GM12878 (cell line): ENCODE measurements around the gene ATF4. TPM values are rescaled to one million over a fixed set of nuclear protein-coding genes. Genes with fewer than 3 reads are reported as not detected.

Experiments used
- ATAC-seq: fragments of 200-7000 bp; cut with Tn5 transposase; 3 replicates; pipeline ENCODE4 v1.9.1; 2020; ENCODE audit warnings: mild to moderate bottlenecking, moderate library complexity
- BruUV-seq: library from RNA; stranded (reverse); fragments of 400-500 nt; replicated peaks from 2 replicates; lab custom pipeline; 2021; lab: Mats Ljungman, UMichigan
- CTCF ChIA-PET: fragments of 300-600 bp; sonication (Branson Sonifier 250); formaldehyde crosslinking; extraction: SDS; loops from one replicate; lab custom pipeline; 2021; ENCODE audit warnings: inconsistent platforms; lab: Yijun Ruan, JAX
- POLR2A ChIA-PET: fragments of 350-600 bp; formaldehyde crosslinking; extraction: SDS; loops from one replicate; lab custom pipeline; 2021; ENCODE audit warnings: inconsistent platforms; lab: Charles Lee
- RAD21 ChIA-PET: fragments of 300-600 bp; sonication (Branson Sonifier 250); formaldehyde crosslinking; loops from one replicate; lab custom pipeline; 2023; ENCODE audit warnings: antibody characterized with exemption; ENCODE audit not compliant: unreplicated experiment; lab: Charles Lee
- SMC1A ChIA-PET: fragments of 300-600 bp; sonication (Branson Sonifier 250); formaldehyde crosslinking; loops from one replicate; lab custom pipeline; 2023; ENCODE audit not compliant: unreplicated experiment, uncharacterized antibody; lab: Charles Lee
- DNase-seq: peaks from one replicate; pipeline ENCODE4 v3.0.0-alpha.2; 2011; ENCODE audit warnings: low read depth, low spot score
- FAIRE-seq: peaks from 3 replicates; lab custom pipeline; 2011; peaks lifted over from hg19 to GRCh38; lab: Jason Lieb, UNC
- H2AFZ ChIP-seq: 2 replicates; pipeline ENCODE4 v1.6.0; 2011; ENCODE audit warnings: low read depth, low read length, control low read depth; ENCODE audit not compliant: control insufficient read depth
- H3K27ac ChIP-seq: 2 replicates; pipeline ENCODE4 v1.5.1; 2011; ENCODE audit warnings: control low read depth; ENCODE audit not compliant: control insufficient read depth, insufficient read depth
- H3K27me3 ChIP-seq, 2 experiments: replicated peaks in 1 of 2; 2 replicates each; pipeline versions ENCODE4 v1.6.0 to v1.6.1; 2011; ENCODE audit warnings: low read length in 1 of 2; ENCODE audit not compliant: control insufficient read depth in 2 of 2, insufficient read depth in 2 of 2
- H3K36me3 ChIP-seq, 2 experiments: 2 replicates each; pipeline ENCODE4 v1.5.1; 2011; ENCODE audit warnings: low read length in 1 of 2; ENCODE audit not compliant: control insufficient read depth in 2 of 2, insufficient read depth in 2 of 2
- H3K4me1 ChIP-seq: 2 replicates; pipeline ENCODE4 v1.6.1; 2011; ENCODE audit warnings: mild to moderate bottlenecking, low read length, moderate library complexity, mixed read lengths; ENCODE audit not compliant: control insufficient read depth, insufficient read depth
- H3K4me2 ChIP-seq: 2 replicates; pipeline ENCODE4 v1.6.0; 2011; ENCODE audit warnings: control low read depth; ENCODE audit not compliant: control insufficient read depth, insufficient read depth
- H3K4me3 ChIP-seq: fragments of 200-600 bp; sonication (generic); 2 replicates; pipeline ENCODE4 v1.5.1; 2016
- H3K79me2 ChIP-seq: 2 replicates; pipeline ENCODE4 v1.6.0; 2011; ENCODE audit warnings: low read length; ENCODE audit not compliant: control insufficient read depth, insufficient read depth
- H3K9ac ChIP-seq: 2 replicates; pipeline ENCODE4 v1.8.0; 2011; ENCODE audit warnings: low read length, control low read depth, mixed read lengths; ENCODE audit not compliant: control insufficient read depth, insufficient read depth
- H3K9me3 ChIP-seq: replicated peaks from 3 replicates; pipeline ENCODE4 v1.5.1; 2011; ENCODE audit warnings: mild to moderate bottlenecking, low read length; ENCODE audit not compliant: control insufficient read depth, insufficient read depth
- H4K20me1 ChIP-seq: 2 replicates; pipeline ENCODE4 v1.6.0; 2011; ENCODE audit not compliant: control insufficient read depth, insufficient read depth
- ATF7 ChIP-seq: fragments of 450-650 bp; IDR thresholded peaks from 2 replicates; pipeline ENCODE4 v1.6.1; 2016; ENCODE audit warnings: low read depth, mild to moderate bottlenecking
- E2F8 ChIP-seq: fragments of 450-650 bp; IDR thresholded peaks from 2 replicates; pipeline ENCODE4 v1.6.1; 2018; ENCODE audit warnings: mild to moderate bottlenecking, low read depth, moderate library complexity; ENCODE audit not compliant: partially characterized antibody
- NR2F1 ChIP-seq: fragments of 450-650 bp; conservative IDR thresholded peaks from 2 replicates; pipeline ENCODE4 v1.6.1; 2017; ENCODE audit warnings: mild to moderate bottlenecking
- SUPT20H ChIP-seq: IDR thresholded peaks from 2 replicates; pipeline ENCODE4 v1.6.1; 2011; ENCODE audit warnings: low read depth, mild to moderate bottlenecking, low read length, moderate library complexity, borderline replicate concordance; ENCODE audit not compliant: control insufficient read depth
- WGBS: methylation state at CpG from one replicate; pipeline ENCODE4 v1.1.6; 2016; ENCODE audit warnings: low lambda C conversion rate; ENCODE audit not compliant: insufficient replicate concordance, insufficient coverage; ENCODE audit errors: missing lambda C conversion rate; 5-methylcytosine and 5-hydroxymethylcytosine counted together
- in situ Hi-C: fragments of 300-500 bp; cut with MboI; formaldehyde crosslinking; loops from 9 replicates; pipeline ENCODE4 v1.14.3; 2018; ENCODE audit warnings: mixed read lengths
- intact Hi-C: fragments of 100-400 bp; cut with micrococcal nuclease; formaldehyde crosslinking; loops from one replicate; pipeline ENCODE4 v1.14.2; 2022; ENCODE audit not compliant: unreplicated experiment
- polyA plus RNA-seq, 11 experiments: library from polyadenylated mRNA; depleted of rRNA in 4 of 11; unstranded in 6 of 11; stranded (reverse) in 5 of 11; fragments of >200 nt; fragmentation: Nextera tagmentation in 4 of 11; fragmentation: Illumina TruSeq in 1 of 11; extraction: Ambion mirVana in 4 of 11; extraction: Trizol in 1 of 11; gene quantifications; 1 replicate in 1 of 11; 2 replicates in 10 of 11; pipeline versions ENCODE4 v1.2.1 to v1.2.3, GENCODE V29; 2011 to 2016; ENCODE audit warnings: inconsistent platforms in 2 of 11, missing spikeins in 2 of 11, low read depth in 1 of 11
- total RNA-seq, 4 experiments: library from RNA; depleted of rRNA in 3 of 4; stranded (reverse); fragments of >200 nt in 3 of 4; fragmentation: Illumina TruSeq in 1 of 4; extraction: Trizol in 1 of 4; gene quantifications; 2 replicates each; pipeline versions ENCODE4 v1.2.1 to v1.2.3, GENCODE V29; 2013 to 2021

Gene ATF4
- total and polyA plus RNA-seq, 10 of the 15 experiments (the other 5 are each of a cell fraction or from before 2014, with no cell fraction given): 88.3 to 605 (median 320) TPM

GRCh38 chr22:39559456-39560105 is 39.2 kb downstream of the ATF4 start (continued):
- TF ChIP-seq E2F8 (no peak), SUPT20H (no peak)

GRCh38 chr22:39560127-39560526 is 39.8 kb downstream of the ATF4 start:
- Histone ChIP-seq H3K79me2 (no peaks in the 10 kb centered on the region), H2AFZ (no peak overlapping the region), H3K9me3 (no peaks in the 10 kb centered on the region), H3K9ac (no peak overlapping the region), H4K20me1 (no peaks in the 10 kb centered on the region), H3K36me3 (no peaks in the 10 kb centered on the region), H3K27me3 (peaks cover 7 to 8% of the 10 kb centered on the region in 2 experiments; a peak in 3 of 4 replicates), H3K27ac (no peak overlapping the region), H3K4me2 (no peak overlapping the region), H3K4me3 (no peak overlapping the region), H3K4me1 (no peaks in the 10 kb centered on the region)
- BruUV-seq: no TSS peak
- no peak for FAIRE-seq
- intact Hi-C loops (no loop called here), in situ Hi-C loops (no loop called here)
- RAD21 ChIA-PET: interaction anchor here (1.3 kb wide), 1 partner anchor 465 kb away, joined by 9 read pairs; no protein-coding TSS in a partner anchor
- ATAC-seq: no peak
- POLR2A ChIA-PET: no interaction called here
- TF ChIP-seq NR2F1: 0 out of 2 replicates have a peak, but pooled peaks have one; percentile 5
- TF ChIP-seq ATF7: no peak
- no peak for DNase-seq
- WGBS: 33% methylated on average over 6 of the region's 6 CpGs
- CTCF ChIA-PET: interaction anchor here (1.7 to 3.4 kb wide), 2 partner anchors 456 to 464 kb away, joined by 3 to 23 read pairs; no protein-coding TSS in a partner anchor
- SMC1A ChIA-PET: interaction anchor here (0.6 to 1.2 kb wide), 2 partner anchors 464 to 477 kb away, joined by 3 to 4 read pairs; no protein-coding TSS in a partner anchor
